Measurements from ENCODE around the gene ATAD3A.
"Not testable (repeated sequence)": the region's sequence is repeated elsewhere in the genome, so short reads cannot be mapped to it uniquely, and the experiment has no call there.

The ATAD3A gene

DNA sequence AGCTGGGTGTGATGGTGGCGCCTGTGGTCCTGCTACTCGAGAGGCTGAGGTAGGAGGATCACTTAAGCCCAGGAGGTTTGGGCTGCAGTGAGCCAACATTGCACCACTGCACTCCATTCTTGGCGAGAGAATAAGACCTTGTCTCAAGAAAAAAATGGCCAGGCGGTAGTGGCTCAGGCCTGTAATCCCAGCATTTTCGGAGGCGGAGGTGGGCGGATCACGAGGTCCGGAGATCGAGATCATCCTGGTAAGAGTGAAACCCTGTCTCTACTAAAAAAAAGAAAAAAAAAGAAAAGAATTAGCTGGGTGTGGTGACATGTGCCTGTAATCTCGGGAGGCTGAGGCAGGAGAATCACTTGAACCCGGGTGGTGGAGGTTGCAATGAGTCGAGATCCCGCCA lies 29.1 kb upstream of the ATAD3A start (continued):
- TF ChIP-seq TSHZ2 (CRISPR knock-in tag; IDR thresholded peaks at IDR 0.05) = no peak
- no peak for TF ChIP-seq BACH2 (CRISPR knock-in tag; IDR thresholded peaks at IDR 0.05; ENCODE audit: borderline replicate concordance)
- no peak for TF ChIP-seq GLIS3 (CRISPR knock-in tag; IDR thresholded peaks at IDR 0.05)

DNA sequence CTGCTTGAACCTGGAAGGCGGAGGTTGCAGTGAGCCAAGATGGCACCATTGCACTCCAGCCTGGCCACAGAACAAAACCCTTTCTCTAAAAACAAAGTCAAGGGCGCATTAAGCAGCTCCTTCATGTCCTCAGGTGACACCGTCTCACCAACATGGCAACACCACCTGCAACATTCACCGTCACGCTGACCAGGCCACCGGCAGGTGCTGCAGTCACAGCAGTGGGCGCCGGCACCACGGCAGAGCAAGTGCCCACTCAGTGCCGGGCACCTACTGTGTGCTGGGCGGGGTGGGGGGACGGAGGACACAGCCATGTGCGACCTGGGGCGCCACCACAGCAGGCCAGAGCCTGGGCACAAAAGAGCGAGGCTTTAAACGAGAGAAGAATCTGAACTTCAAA lies 28.2 kb upstream of the ATAD3A start:
- TF ChIP-seq CSDC2 (CRISPR knock-in tag; IDR thresholded peaks at IDR 0.05) (no peak), CSRNP3 (CRISPR knock-in tag; IDR thresholded peaks at IDR 0.05) (no peak), ZC3H10 (CRISPR knock-in tag; IDR thresholded peaks at IDR 0.05) (no peak), ZFP3 (CRISPR knock-in tag; IDR thresholded peaks at IDR 0.05) (no peak), TOX (CRISPR knock-in tag; IDR thresholded peaks at IDR 0.05; ENCODE audit: borderline replicate concordance) (no peak), ZNF70 (CRISPR knock-in tag; IDR thresholded peaks at IDR 0.05) (no peak), TCF4 (CRISPR knock-in tag; IDR thresholded peaks at IDR 0.05; ENCODE audit: borderline replicate concordance) (no peak), ESRRG (CRISPR knock-in tag; IDR thresholded peaks at IDR 0.05) (no peak), TSHZ2 (CRISPR knock-in tag; IDR thresholded peaks at IDR 0.05) (no peak), ZNF8 (CRISPR knock-in tag; IDR thresholded peaks at IDR 0.05) (no peak), ISL1 (CRISPR knock-in tag; IDR thresholded peaks at IDR 0.05) (no peak), RARB (CRISPR knock-in tag; IDR thresholded peaks at IDR 0.05) (no peak), PPARA (CRISPR knock-in tag; IDR thresholded peaks at IDR 0.05; ENCODE audit: borderline replicate concordance) (no peak), ZFP30 (CRISPR knock-in tag; IDR thresholded peaks at IDR 0.05) (no peak), SNAI2 (CRISPR knock-in tag; IDR thresholded peaks at IDR 0.05) (no peak), CREB5 (CRISPR knock-in tag; IDR thresholded peaks at IDR 0.05; ENCODE audit: low read depth) (no peak)
- TF ChIP-seq, protein P1, sequence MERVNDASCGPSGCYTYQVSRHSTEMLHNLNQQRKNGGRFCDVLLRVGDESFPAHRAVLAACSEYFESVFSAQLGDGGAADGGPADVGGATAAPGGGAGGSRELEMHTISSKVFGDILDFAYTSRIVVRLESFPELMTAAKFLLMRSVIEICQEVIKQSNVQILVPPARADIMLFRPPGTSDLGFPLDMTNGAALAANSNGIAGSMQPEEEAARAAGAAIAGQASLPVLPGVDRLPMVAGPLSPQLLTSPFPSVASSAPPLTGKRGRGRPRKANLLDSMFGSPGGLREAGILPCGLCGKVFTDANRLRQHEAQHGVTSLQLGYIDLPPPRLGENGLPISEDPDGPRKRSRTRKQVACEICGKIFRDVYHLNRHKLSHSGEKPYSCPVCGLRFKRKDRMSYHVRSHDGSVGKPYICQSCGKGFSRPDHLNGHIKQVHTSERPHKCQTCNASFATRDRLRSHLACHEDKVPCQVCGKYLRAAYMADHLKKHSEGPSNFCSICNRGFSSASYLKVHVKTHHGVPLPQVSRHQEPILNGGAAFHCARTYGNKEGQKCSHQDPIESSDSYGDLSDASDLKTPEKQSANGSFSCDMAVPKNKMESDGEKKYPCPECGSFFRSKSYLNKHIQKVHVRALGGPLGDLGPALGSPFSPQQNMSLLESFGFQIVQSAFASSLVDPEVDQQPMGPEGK (CRISPR knock-in tag; IDR thresholded peaks at IDR 0.05; ENCODE audit: borderline replicate concordance) = no peak
- no peak for ATAC-seq

DNA sequence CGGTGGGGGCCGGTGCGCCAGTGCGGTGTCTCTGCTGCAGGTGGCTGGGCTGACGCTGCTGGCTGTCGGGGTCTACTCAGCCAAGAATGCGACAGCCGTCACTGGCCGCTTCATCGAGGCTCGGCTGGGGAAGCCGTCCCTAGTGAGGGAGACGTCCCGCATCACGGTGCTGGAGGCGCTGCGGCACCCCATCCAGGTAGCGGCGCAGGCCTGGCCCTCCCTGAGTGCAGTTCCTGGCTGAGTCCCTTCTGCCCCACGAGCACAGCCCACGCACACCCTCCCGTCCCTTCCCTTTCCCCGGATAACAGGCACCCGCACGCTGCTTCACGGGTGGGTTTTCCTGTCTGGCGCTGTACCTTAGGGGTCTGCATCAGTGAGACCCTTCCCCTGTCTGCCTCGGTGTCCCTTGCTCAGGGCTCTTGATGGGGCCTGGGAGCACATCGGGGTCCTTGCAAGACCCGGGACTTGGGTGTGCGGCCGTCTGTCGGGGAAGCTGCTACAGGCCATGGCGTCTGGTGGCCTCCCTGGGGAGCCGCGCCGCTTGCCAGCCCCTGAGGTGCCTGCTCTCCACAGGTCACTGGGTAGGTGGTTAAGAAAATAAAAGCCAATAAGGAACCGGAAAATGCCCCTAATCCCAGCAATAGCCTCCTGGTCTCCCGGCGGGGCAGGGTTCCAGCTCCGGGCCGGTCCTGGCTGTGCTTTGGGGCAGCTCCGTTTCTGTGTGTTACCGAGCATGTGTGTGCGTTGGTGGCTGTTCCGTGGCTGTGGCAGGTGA lies 26.8 kb upstream of the ATAD3A start:
- ATAC-seq = not testable (repeated sequence)

- not testable (repeated sequence) for ATAC-seq
These were observed 26.1 kb upstream of the ATAD3A start for GRCh38 chr1:1485755-1486317.
